RWPE1 (cell line): ENCODE measurements around the gene ZNF595.

Experiments
- CTCF ChIA-PET: fragments of 350-600 bp; sonication (Branson Sonifier 250); formaldehyde crosslinking; extraction: SDS; loops from one replicate; lab custom pipeline; 2021; lab: Yijun Ruan, JAX
- POLR2A ChIA-PET: fragments of 400-600 bp; formaldehyde crosslinking; extraction: SDS; loops from one replicate; lab custom pipeline; 2020; ENCODE audit warnings: antibody characterized with exemption; ENCODE audit not compliant: low non-redundant PET; lab: Yijun Ruan, JAX
- DNase-seq: peaks from one replicate; pipeline ENCODE4 v3.0.0; 2012; ENCODE audit warnings: low spot score
- H3K27ac ChIP-seq: fragments of 450-650 bp; 2 replicates; pipeline ENCODE4 v1.5.1; 2017
- TF ChIP-seq, protein P1 (sequence below): fragments of 450-650 bp; conservative IDR thresholded peaks from 2 replicates; pipeline ENCODE4 v1.5.1; 2017; ENCODE audit warnings: low read depth, mild to moderate bottlenecking

ZNF595 gene

DNA sequence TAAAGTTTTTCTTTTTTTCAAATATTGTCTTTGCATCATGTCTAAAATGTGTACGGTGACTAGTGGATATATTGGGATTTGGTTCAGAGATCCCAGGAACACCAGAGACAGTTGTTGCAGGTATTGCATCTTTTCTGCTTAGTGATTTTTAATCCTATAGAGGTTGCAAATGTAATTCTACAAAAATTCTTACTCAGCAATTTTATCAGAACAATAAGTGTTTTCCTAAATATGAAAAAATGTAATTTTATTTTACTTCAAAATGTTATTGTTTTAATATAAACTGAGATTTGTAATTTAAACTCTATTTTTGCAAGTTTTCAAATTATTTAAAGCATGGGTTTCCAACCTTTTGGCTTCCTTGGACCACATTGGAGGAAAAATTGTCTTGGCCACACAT, 79.4 kb downstream of the ZNF595 start:
- no peak overlapping the region for H3K27ac ChIP-seq
- ChIA-PET CTCF (no interaction called here), POLR2A (no interaction called here)
- TF ChIP-seq, protein P1, sequence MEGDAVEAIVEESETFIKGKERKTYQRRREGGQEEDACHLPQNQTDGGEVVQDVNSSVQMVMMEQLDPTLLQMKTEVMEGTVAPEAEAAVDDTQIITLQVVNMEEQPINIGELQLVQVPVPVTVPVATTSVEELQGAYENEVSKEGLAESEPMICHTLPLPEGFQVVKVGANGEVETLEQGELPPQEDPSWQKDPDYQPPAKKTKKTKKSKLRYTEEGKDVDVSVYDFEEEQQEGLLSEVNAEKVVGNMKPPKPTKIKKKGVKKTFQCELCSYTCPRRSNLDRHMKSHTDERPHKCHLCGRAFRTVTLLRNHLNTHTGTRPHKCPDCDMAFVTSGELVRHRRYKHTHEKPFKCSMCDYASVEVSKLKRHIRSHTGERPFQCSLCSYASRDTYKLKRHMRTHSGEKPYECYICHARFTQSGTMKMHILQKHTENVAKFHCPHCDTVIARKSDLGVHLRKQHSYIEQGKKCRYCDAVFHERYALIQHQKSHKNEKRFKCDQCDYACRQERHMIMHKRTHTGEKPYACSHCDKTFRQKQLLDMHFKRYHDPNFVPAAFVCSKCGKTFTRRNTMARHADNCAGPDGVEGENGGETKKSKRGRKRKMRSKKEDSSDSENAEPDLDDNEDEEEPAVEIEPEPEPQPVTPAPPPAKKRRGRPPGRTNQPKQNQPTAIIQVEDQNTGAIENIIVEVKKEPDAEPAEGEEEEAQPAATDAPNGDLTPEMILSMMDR, result no peak
- no peak for DNase-seq
